GM21381 (cell line): ENCODE data around the gene USP33.
"Not testable (repeated sequence)": the region's sequence is repeated elsewhere in the genome, so short reads cannot be mapped to it uniquely, and the experiment has no call there.

ENCODE experiments used
- ATAC-seq: cut with Tn5 transposase; IDR thresholded peaks from one replicate; pipeline ENCODE4 v1.9.1; 2021; ENCODE audit warnings: mild to moderate bottlenecking, moderate library complexity; ENCODE audit not compliant: unreplicated experiment

Gene USP33

DNA sequence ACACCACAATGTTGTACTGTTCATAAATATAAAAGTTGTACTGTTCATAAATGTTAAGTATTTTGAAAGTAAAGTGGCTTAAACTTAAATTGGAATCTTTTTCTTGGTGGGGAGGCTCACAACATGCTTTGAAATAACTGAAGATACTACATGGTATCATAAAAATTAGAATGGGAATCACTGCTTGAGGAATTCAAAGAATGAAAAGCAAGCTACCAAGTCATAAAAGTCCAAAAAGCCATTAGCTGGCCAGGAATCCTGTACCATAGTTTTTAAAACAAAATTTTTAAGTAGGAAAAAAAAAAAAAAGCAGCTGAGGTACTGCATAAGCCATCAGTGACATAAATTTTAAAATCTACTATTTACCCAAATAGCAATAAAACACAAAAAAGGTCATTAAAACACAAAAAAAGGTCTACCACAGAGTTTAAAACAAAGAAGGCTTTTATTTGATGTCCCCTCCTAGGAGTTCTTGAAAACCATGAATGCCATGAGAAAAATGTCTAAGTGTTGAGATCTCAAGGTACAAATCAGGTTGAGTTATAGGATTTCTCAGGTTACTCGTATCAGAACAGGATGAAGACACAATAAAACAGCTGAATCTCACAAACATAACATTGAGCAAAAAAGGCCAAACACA lies 85.8 kb downstream of the USP33 start:
- no peak for ATAC-seq

DNA sequence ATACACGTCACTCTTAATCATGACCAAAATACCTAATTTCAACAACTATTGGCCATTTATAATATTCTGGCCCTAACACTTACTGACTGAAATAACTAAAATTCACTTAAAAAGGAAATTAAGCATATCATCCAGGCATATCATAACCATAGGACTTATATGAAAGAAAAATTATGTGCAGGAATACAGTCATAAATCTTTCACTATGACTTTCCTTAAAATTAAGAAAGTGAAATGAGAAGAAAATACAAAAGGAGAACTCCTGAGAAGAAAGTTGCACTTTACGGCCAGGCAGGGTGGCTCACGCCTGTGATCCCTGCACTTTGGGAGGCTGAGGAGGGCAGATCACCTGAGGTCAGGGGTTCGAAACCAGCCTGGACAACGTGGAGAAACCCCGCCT lies 86.6 kb downstream of the USP33 start:
- no peak for ATAC-seq

- ATAC-seq: no peak
Measured at GRCh38 chr1:77672374-77672773, 87.3 kb downstream of the USP33 start.

GRCh38 chr1:77671836-77672235 lies 87.8 kb downstream of the USP33 start:
- ATAC-seq: no peak

DNA sequence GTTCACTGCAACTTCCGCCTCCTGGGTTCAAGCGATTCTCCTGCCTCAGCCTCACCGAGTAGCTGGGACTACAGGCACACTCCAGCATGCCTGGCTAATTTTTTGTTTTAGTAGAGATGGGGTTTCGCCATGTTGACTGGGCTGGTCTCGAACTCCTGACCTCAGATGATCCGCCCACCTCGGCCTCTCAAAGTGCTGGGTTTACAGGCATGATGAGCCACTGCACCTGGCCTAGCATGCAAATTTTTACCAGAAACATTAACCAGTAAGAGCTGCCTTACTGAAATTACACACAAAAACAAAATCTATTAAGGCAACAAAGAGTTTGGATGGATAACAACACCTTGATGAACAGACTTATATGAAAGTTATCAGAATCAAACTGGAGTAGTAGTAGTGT lies 89.3 kb downstream of the USP33 start:
- no peak for ATAC-seq

DNA sequence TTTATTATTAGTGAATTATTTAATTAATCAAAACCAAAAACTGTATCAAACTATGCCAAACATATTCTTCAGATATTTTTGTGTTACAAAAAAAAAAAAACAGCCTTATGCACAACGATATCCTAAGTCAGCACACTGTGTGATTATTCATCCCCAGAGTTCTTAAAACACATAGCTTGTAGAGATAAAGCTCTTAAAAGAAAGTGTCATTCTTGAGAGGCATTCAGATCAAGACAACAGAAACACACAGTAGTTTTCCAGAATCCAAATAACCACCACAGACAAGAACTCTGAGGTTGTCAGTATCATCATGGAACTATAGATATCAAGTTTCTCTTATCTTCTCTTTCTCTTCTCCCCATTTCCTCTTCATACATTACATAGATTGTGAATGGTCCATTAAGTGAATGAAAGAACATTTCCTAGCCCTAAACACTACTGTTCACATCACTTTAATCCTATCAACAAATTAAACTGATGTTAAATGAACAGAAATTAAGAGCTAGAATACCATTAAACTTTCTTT lies 90.7 kb downstream of the USP33 start:
- ATAC-seq: no peak

GRCh38 chr1:77664939-77665516 lies 94.6 kb downstream of the USP33 start:
- no peak for ATAC-seq

DNA sequence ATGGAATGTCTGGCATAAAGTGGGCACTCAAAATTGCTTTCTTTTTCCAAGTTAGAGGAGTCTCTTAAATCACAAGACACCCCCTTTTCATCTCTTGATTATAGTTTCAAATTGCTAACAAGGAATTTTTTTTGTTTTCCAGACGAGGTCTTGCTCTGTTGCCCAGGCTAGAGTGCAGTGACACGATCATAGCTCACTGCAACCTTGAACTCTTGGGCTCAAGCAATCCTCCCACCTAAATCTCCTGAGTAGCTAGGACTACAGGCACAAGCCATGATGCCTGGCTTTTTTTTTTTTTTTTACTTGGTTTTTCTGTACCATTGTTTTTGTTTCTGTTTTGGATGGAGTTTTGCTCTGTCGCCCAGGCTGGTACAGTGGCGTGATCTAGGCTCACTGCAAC lies 98.0 kb downstream of the USP33 start:
- ATAC-seq: no peak

- ATAC-seq: no peak
Measured at GRCh38 chr1:77659879-77660593, 99.6 kb downstream of the USP33 start.

DNA sequence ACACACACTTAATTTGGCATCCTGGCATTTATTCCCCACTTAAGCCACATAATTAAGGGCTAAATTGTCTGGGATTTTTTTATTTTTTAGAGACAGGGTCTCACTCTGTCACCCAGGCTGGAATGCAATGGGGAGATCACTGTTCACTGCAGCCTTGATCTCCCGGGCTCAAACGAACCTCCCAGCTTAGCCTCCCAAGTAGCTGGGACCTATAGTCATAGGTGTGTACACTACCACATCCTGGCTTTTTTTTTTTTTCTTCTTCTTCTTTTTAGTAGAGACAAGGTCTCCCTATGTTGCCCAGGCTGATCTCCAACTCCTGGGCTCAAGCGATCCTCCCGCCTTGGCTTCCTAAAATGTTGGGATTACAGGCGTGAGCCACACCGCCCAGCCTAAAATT lies 101.4 kb downstream of the USP33 start:
- ATAC-seq: no peak

- no peak for ATAC-seq
Measured at GRCh38 chr1:77655431-77655974, 104.1 kb downstream of the USP33 start.

GRCh38 chr1:77652970-77653516 lies 106.6 kb downstream of the USP33 start:
- no peak for ATAC-seq

DNA sequence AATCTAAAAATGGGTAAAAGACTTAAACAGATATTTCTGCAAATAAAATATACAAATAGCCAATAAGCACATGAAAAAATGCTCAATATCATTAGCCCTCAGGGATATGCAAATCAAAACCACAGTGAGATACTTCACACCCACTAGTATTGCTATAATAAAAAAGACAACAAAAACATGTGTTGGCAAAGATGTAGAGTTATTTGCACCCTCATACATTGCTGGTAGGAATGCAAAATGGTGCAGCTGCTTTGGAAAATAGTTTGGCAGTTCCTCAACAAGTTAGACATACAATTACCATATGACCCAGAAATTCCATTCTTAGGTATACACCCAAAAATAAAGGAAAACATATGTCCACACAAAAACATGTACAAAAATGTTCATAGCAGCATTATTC lies 107.4 kb downstream of the USP33 start:
- ATAC-seq: no peak

GRCh38 chr1:77649127-77649526 lies 110.5 kb downstream of the USP33 start:
- ATAC-seq: no peak

DNA sequence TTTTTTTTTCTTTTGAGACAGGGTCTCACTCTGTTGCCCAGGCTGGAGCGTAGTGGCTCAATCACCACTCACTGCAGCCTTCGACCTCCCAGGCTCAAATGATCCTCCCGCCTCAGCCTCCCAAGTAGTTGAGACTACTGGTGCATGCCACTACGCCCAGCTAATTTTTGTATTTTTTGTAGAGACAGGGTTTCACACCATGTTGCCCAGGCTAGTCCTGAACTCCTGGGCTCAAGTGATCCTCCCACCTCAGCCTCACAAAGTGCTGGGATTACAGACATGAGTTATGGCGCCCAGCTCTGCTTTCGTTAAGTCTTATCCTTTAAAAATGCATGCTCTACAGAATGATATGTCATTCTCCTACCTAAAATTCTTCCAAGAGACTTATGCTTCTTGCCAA lies 113.4 kb downstream of the USP33 start:
- ATAC-seq: not testable (repeated sequence)
